HepG2 (cell line): ENCODE data around the gene CCNL1. TPM values are rescaled to one million over a fixed set of nuclear protein-coding genes. Genes with fewer than 3 reads are reported as not detected.

Experiments
- ATAC-seq: fragments of 200-7000 bp; cut with Tn5 transposase; 3 replicates; pipeline ENCODE4 v1.9.1; 2020; ENCODE audit warnings: mild to moderate bottlenecking, moderate library complexity
- BruUV-seq: library from RNA; stranded (reverse); fragments of 400-500 nt; replicated peaks from 2 replicates; lab custom pipeline; 2021; lab: Mats Ljungman, UMichigan
- CTCF ChIA-PET: fragments of 300-600 bp; formaldehyde crosslinking; extraction: SDS; loops from one replicate; lab custom pipeline; 2021; ENCODE audit warnings: low total read pairs, inconsistent platforms, low intra/inter-chr PET ratio; lab: Yijun Ruan, JAX
- POLR2A ChIA-PET: fragments of 350-600 bp; sonication (Branson Sonifier 250); formaldehyde crosslinking; loops from one replicate; lab custom pipeline; 2020; ENCODE audit warnings: antibody characterized with exemption, inconsistent platforms; lab: Yijun Ruan, JAX
- DNase-seq: peaks from one replicate; pipeline ENCODE4 v3.0.0-alpha.2; 2015; ENCODE audit warnings: low spot score
- FAIRE-seq: peaks from 3 replicates; lab custom pipeline; 2011; peaks lifted over from hg19 to GRCh38; lab: Jason Lieb, UNC
- H2AFZ ChIP-seq: one replicate; pipeline ENCODE4 v1.6.1; 2011; ENCODE audit warnings: low read length, inconsistent platforms
- H3K27ac ChIP-seq: fragments of 300-600 bp; 3 replicates; pipeline ENCODE4 v1.8.0; 2011; ENCODE audit warnings: mixed run types, mild to moderate bottlenecking, mixed read lengths, low read length, inconsistent platforms; ENCODE audit not compliant: insufficient read depth; ENCODE audit errors: extremely low read length
- H3K27me3 ChIP-seq, 2 experiments: fragments of 200-600 bp in 1 of 2; 2 replicates in 1 of 2; 3 replicates in 1 of 2; pipeline versions ENCODE4 v1.6.0 to v1.8.0; 2011; ENCODE audit warnings: low read length in 2 of 2, mild to moderate bottlenecking in 2 of 2, moderate library complexity in 2 of 2, inconsistent platforms in 1 of 2; ENCODE audit not compliant: insufficient read depth in 2 of 2, control insufficient read depth in 1 of 2
- H3K36me3 ChIP-seq, 2 experiments: fragments of 200-600 bp in 1 of 2; replicated peaks in 1 of 2; 2 replicates in 1 of 2; 3 replicates in 1 of 2; pipeline versions ENCODE4 v1.5.1 to v1.8.0; 2011; ENCODE audit warnings: low read length in 2 of 2, inconsistent platforms in 1 of 2; ENCODE audit not compliant: insufficient read depth in 2 of 2, control insufficient read depth in 1 of 2
- H3K4me1 ChIP-seq: 2 replicates; pipeline ENCODE4 v1.5.1; 2012; ENCODE audit warnings: low read length, inconsistent platforms; ENCODE audit not compliant: insufficient read depth
- H3K4me2 ChIP-seq: 2 replicates; pipeline ENCODE4 v1.6.0; 2011; ENCODE audit warnings: low read depth, low read length, inconsistent platforms
- H3K4me3 ChIP-seq, 3 experiments: fragments of 200-600 bp in 1 of 3; sonication (generic), shearing (Covaris generic) in 1 of 3; replicated peaks in 1 of 3; 2 replicates each; pipeline ENCODE4 v1.5.1; 2011 to 2016; ENCODE audit warnings: low read length in 3 of 3, inconsistent platforms in 2 of 3, low read depth in 2 of 3, mild to moderate bottlenecking in 2 of 3, control low read depth in 1 of 3, mixed read lengths in 1 of 3; ENCODE audit not compliant: insufficient read depth in 1 of 3
- H3K79me2 ChIP-seq: one replicate; pipeline ENCODE4 v1.6.1; 2011; ENCODE audit warnings: low read length, inconsistent platforms; ENCODE audit not compliant: insufficient read depth
- H3K9ac ChIP-seq: 2 replicates; pipeline ENCODE4 v1.6.0; 2011; ENCODE audit warnings: mild to moderate bottlenecking, low read depth, low read length, inconsistent platforms; ENCODE audit not compliant: insufficient read depth
- H3K9me3 ChIP-seq: 2 replicates; pipeline ENCODE4 v1.5.1; 2012; ENCODE audit warnings: mild to moderate bottlenecking, low read length
- H4K20me1 ChIP-seq: 2 replicates; pipeline ENCODE4 v1.6.0; 2011; ENCODE audit warnings: inconsistent platforms, mild to moderate bottlenecking, low read length, moderate library complexity; ENCODE audit not compliant: insufficient read depth
- CEBPB ChIP-seq: IDR thresholded peaks from 2 replicates; pipeline ENCODE4 v1.6.1; 2011; ENCODE audit warnings: low read depth, low read length, improper control_type of control experiment, borderline replicate concordance
- MLXIP ChIP-seq: sonication (generic); formaldehyde crosslinking; IDR thresholded peaks from 2 replicates; pipeline ENCODE4 v1.9.0; 2021; ENCODE audit warnings: missing genetic modification reagents, borderline replicate concordance
- ZBTB25 ChIP-seq: IDR thresholded peaks from 2 replicates; pipeline ENCODE4 v1.6.1; 2018; ENCODE audit warnings: missing genetic modification reagents
- ZNF17 ChIP-seq: sonication (generic); formaldehyde crosslinking; IDR thresholded peaks from 2 replicates; pipeline ENCODE4 v1.5.0; 2020; ENCODE audit warnings: mild to moderate bottlenecking, missing genetic modification reagents
- ZNF24 ChIP-seq: fragments of 450-650 bp; IDR thresholded peaks from 2 replicates; pipeline ENCODE4 v1.6.1; 2017; ENCODE audit warnings: antibody characterized with exemption, mild to moderate bottlenecking
- ZNF275 ChIP-seq: sonication (generic); formaldehyde crosslinking; IDR thresholded peaks from 2 replicates; pipeline ENCODE4 v1.8.0; 2022; ENCODE audit warnings: missing genetic modification reagents, mild to moderate bottlenecking, inconsistent platforms, borderline replicate concordance
- ZNF331 ChIP-seq: sonication (generic); formaldehyde crosslinking; IDR thresholded peaks from 2 replicates; pipeline ENCODE4 v1.4.0; 2020; ENCODE audit warnings: missing genetic modification reagents
- ZNF430 ChIP-seq: sonication (generic); formaldehyde crosslinking; IDR thresholded peaks from 2 replicates; pipeline ENCODE4 v1.9.0; 2021; ENCODE audit warnings: mild to moderate bottlenecking, missing genetic modification reagents
- ZNF484 ChIP-seq: sonication (generic); formaldehyde crosslinking; IDR thresholded peaks from 2 replicates; pipeline ENCODE4 v1.5.1; 2020; ENCODE audit warnings: mild to moderate bottlenecking, low read depth, missing genetic modification reagents, borderline replicate concordance
- ZNF652 ChIP-seq: IDR thresholded peaks from 2 replicates; pipeline ENCODE4 v1.6.1; 2016; ENCODE audit warnings: low read depth, borderline replicate concordance
- in situ Hi-C: cut with HindIII; loops from 2 replicates; pipeline ENCODE4 v1.10.0; 2017; ENCODE audit warnings: low pct_unique_long_range_greater_than_20kb; ENCODE audit not compliant: extremely low pct_ligation_motif_present
- intact Hi-C: fragments of 100-400 bp; cut with micrococcal nuclease; formaldehyde crosslinking; loops from one replicate; pipeline ENCODE4 v1.10.0; 2022; ENCODE audit not compliant: unreplicated experiment
- polyA plus RNA-seq, 8 experiments: library from polyadenylated mRNA; depleted of rRNA in 3 of 8; stranded (reverse) in 7 of 8; unstranded in 1 of 8; fragments of >200 nt; fragmentation: Illumina TruSeq in 4 of 8; extraction: Trizol in 4 of 8; gene quantifications; 2 replicates each; pipeline versions ENCODE4 v1.2.1 to v1.2.3, GENCODE V29; 2011 to 2016; ENCODE audit warnings: low read depth in 4 of 8, missing spikeins in 1 of 8, mixed read lengths in 1 of 8; ENCODE audit not compliant: insufficient read depth in 1 of 8
- total RNA-seq, 5 experiments: library from RNA; depleted of rRNA; stranded (reverse); fragments of >200 nt; fragmentation: Illumina TruSeq; extraction: Trizol; gene quantifications; 2 replicates each; pipeline ENCODE4 v1.2.3, GENCODE V29; 2016; ENCODE audit warnings: low read depth in 1 of 5

CCNL1 gene
- total and polyA plus RNA-seq, 2 of the 13 experiments (the other 11 are each of a cell fraction or from before 2014, with no cell fraction given) = 151 to 303 TPM

- intact Hi-C loops = no loop called here
- Histone ChIP-seq H3K9me3 (no peaks in the 10 kb centered on the region), H4K20me1 (no peaks in the 10 kb centered on the region), H3K79me2 (no peaks in the 10 kb centered on the region), H3K4me3 (no peak overlapping the region), H3K36me3 (no peaks in the 10 kb centered on the region), H3K27me3 (no peaks in the 10 kb centered on the region), H2AFZ (no peak overlapping the region), H3K4me2 (no peak overlapping the region), H3K4me1 (peaks cover 44% of the 10 kb centered on the region), H3K27ac (no peak overlapping the region), H3K9ac (no peak overlapping the region)
- TF ChIP-seq CEBPB (no peak), ZNF331 (CRISPR knock-in tag) (no peak), ZNF275 (CRISPR knock-in tag) (no peak), ZNF484 (CRISPR knock-in tag) (no peak), MLXIP (no peak), ZNF430 (CRISPR knock-in tag) (no peak), ZNF24 (no peak), ZNF652 (CRISPR knock-in tag) (no peak), ZNF17 (CRISPR knock-in tag) (no peak), ZBTB25 (CRISPR knock-in tag) (no peak)
- in situ Hi-C loops = no loop called here
- BruUV-seq = no TSS peak
- CTCF ChIA-PET = no interaction called here
- POLR2A ChIA-PET = interaction anchor here (8.5 kb wide), 1 partner anchor 8 kb away, joined by 484 read pairs; no protein-coding TSS in a partner anchor
- FAIRE-seq (no peak), DNase-seq (peak; percentile 11), ATAC-seq (peak; percentile 50; the same call in 2 of the 3 replicates)
Measured at GRCh38 chr3:157166115-157166514, 6.2 kb upstream of the CCNL1 start.
